Ovary (tissue), 9 donors: ENCODE data around the gene HCN4. TPM values are rescaled to one million over a fixed set of nuclear protein-coding genes. Genes with fewer than 3 reads are reported as not detected.

Experiments used
- DNase-seq, 5 donors: peaks; one replicate each; pipeline ENCODE4 v3.0.0-alpha.2; 2019 to 2020
- H3K27ac ChIP-seq, 2 donors: fragments of 200-600 bp; one replicate each; pipeline versions ENCODE4 v1.5.1 to v1.8.0; 2019 to 2022
- H3K27me3 ChIP-seq: fragments of 200-600 bp; one replicate; pipeline ENCODE4 v1.8.0; 2022
- H3K36me3 ChIP-seq: fragments of 200-600 bp; sonication (generic); one replicate; pipeline ENCODE4 v1.5.1; 2019
- H3K4me1 ChIP-seq: one replicate; pipeline ENCODE4 v1.8.1; 2013; ENCODE audit warnings: mild to moderate bottlenecking, moderate library complexity; ENCODE audit not compliant: insufficient read depth
- H3K4me3 ChIP-seq: fragments of 200-600 bp; sonication (generic); one replicate; pipeline ENCODE4 v1.5.1; 2017
- H3K9me3 ChIP-seq, 2 donors: fragments of 200-600 bp in 1 of 2; sonication (generic) in 1 of 2; one replicate each; pipeline versions ENCODE4 v1.5.1 to v1.8.1; 2013 to 2019; ENCODE audit warnings: mild to moderate bottlenecking in 1 of 2, moderate library complexity in 1 of 2
- CTCF ChIP-seq, 3 donors: fragments of 450-650 bp in 2 of 3; fragments of 200-600 bp in 1 of 3; IDR thresholded peaks; one replicate each; pipeline versions ENCODE4 v1.5.1 to v1.8.0; 2016 to 2022; ENCODE audit warnings: antibody characterized with exemption in 3 of 3, mild to moderate bottlenecking in 1 of 3
- EP300 ChIP-seq: sonication (generic); formaldehyde crosslinking; IDR thresholded peaks from one replicate; pipeline ENCODE4 v1.6.1; 2017; ENCODE audit warnings: antibody characterized with exemption
- POLR2A ChIP-seq: fragments of 450-650 bp; IDR thresholded peaks from one replicate; pipeline ENCODE4 v1.6.1; 2017; ENCODE audit warnings: antibody characterized with exemption, mild to moderate bottlenecking, moderate library complexity
- WGBS, 3 donors: extraction: QIAGEN DNeasy Blood & Tissue Kit in 1 of 3; methylation state at CpG; one replicate each; pipeline versions ENCODE4 v1.1.5 to v1.1.7; 2013 to 2017; 5-methylcytosine and 5-hydroxymethylcytosine counted together
- intact Hi-C, 4 donors: fragments of 100-400 bp; cut with DNase I; formaldehyde crosslinking; loops; one replicate each; pipeline versions ENCODE4 v1.11.0 to v1.15.1; 2022 to 2023
- polyA plus RNA-seq, 2 donors: library from polyadenylated mRNA; stranded (reverse); fragments of 200-250 nt in 1 of 2; fragments of 350-450 nt in 1 of 2; fragmentation: Illumina TruSeq in 1 of 2; extraction: RNeasy Lipid Tissue Mini Kit (QIAGEN cat#74804) in 1 of 2; gene quantifications; one replicate each; pipeline ENCODE4 v1.2.3, GENCODE V29; 2013 to 2014
- total RNA-seq, 7 donors: library from RNA; depleted of rRNA in 2 of 7; stranded (reverse); fragments of >200 nt in 2 of 7; fragmentation: NEBNext Ultra II Directional in 3 of 7; extraction: Animal tissue kit (Norgen Biotek cat#: 25700) in 3 of 7; gene quantifications; one replicate each; pipeline versions ENCODE4 v1.1.0 to v1.2.4, GENCODE V29; 2016 to 2023
- donor health status: DM: no; HTN: no; CAD: no; lungs with moderate emphysema.
- donor health status: DM: no; HTN: no; CAD: no.
- donor health status: Bipolar disorder and iron deficiency.
- donor health status: DM: yes; HTN: yes; CAD: no.
- donor health status: DM: no; HTN: no; CAD: no.
- donor health status: DM: yes; HTN: yes; CAD: no.

The HCN4 gene
- total and polyA plus RNA-seq, 9 donors: 0.03 TPM; not detected in 8

- Histone ChIP-seq H3K4me3 (no peak overlapping the region), H3K4me1 (no peaks in the 10 kb centered on the region), H3K9me3 (no peaks in the 10 kb centered on the region), H3K36me3 (no peaks in the 10 kb centered on the region), H3K27ac (no peak overlapping the region), H3K27me3 (no peaks in the 10 kb centered on the region)
- TF ChIP-seq CTCF (IDR thresholded peaks at IDR 0.05) (no peak), EP300 (no peak), POLR2A (no peak)
- intact Hi-C loops: no loop called here
- no peak for DNase-seq
- 55 to 63% (median 56%) methylated on average over 5 of the region's 5 CpGs for WGBS, 3 donors
These were observed 28.7 kb upstream of the HCN4 start for GRCh38 chr15:73397461-73397860.

- no peak for DNase-seq
- Histone ChIP-seq H3K27ac (no peak overlapping the region), H3K4me1 (no peaks in the 10 kb centered on the region), H3K27me3 (no peaks in the 10 kb centered on the region), H3K4me3 (no peak overlapping the region), H3K36me3 (no peaks in the 10 kb centered on the region), H3K9me3 (no peaks in the 10 kb centered on the region)
- 91 to 100% (median 94%) methylated on average over 2 of the region's 2 CpGs for WGBS, 3 donors
- no peak for TF ChIP-seq CTCF (IDR thresholded peaks at IDR 0.05)
- intact Hi-C loops: no loop called here
These were observed 26.9 kb upstream of the HCN4 start for GRCh38 chr15:73395671-73396070.

- no peaks in the 10 kb centered on the region for H3K27me3 ChIP-seq
- H3K4me3 ChIP-seq: no peak overlapping the region
- no peaks in the 10 kb centered on the region for H3K4me1 ChIP-seq
- no peaks in the 10 kb centered on the region for H3K36me3 ChIP-seq
- DNase-seq: no peak
- TF ChIP-seq POLR2A (no peak), CTCF (IDR thresholded peaks at IDR 0.05) (no peak), EP300 (no peak)
- H3K9me3 ChIP-seq: no peaks in the 10 kb centered on the region
- H3K27ac ChIP-seq: no peak overlapping the region
- intact Hi-C loops: no loop called here
These were observed 26.0 kb upstream of the HCN4 start for GRCh38 chr15:73394782-73395181.

GRCh38 chr15:73393336-73393735 lies 24.6 kb upstream of the HCN4 start:
- Histone ChIP-seq H3K4me3 (no peak overlapping the region), H3K36me3 (no peaks in the 10 kb centered on the region), H3K9me3 (no peaks in the 10 kb centered on the region), H3K27ac (no peak overlapping the region), H3K4me1 (no peaks in the 10 kb centered on the region), H3K27me3 (no peaks in the 10 kb centered on the region)
- TF ChIP-seq POLR2A (no peak), CTCF (IDR thresholded peaks at IDR 0.05) (no peak), EP300 (no peak)
- WGBS, 3 donors: 31 to 44% (median 43%) methylated on average over 2 of the region's 2 CpGs
- no peak for DNase-seq
- intact Hi-C loops: no loop called here

GRCh38 chr15:73392025-73392424 lies 23.3 kb upstream of the HCN4 start:
- intact Hi-C loops: no loop called here
- no peaks in the 10 kb centered on the region for H3K27me3 ChIP-seq
- H3K36me3 ChIP-seq: no peaks in the 10 kb centered on the region
- no peaks in the 10 kb centered on the region for H3K4me1 ChIP-seq
- no peaks in the 10 kb centered on the region for H3K9me3 ChIP-seq
- TF ChIP-seq EP300 (no peak), POLR2A (no peak), CTCF (IDR thresholded peaks at IDR 0.05) (no peak)
- WGBS, 3 donors: 53 to 69% (median 66%) methylated on average over 2 of the region's 2 CpGs
- no peak overlapping the region for H3K4me3 ChIP-seq
- DNase-seq: no peak
- no peak overlapping the region for H3K27ac ChIP-seq
